Neutrophil (primary cell): ENCODE measurements around the gene FEN1.

Source experiments
- H3K27ac ChIP-seq: fragments of 200-600 bp; sonication (generic); 2 replicates; pipeline ENCODE4 v1.5.1; 2016; ENCODE audit warnings: mild to moderate bottlenecking, moderate library complexity
- H3K27me3 ChIP-seq: fragments of 200-600 bp; sonication (generic); 2 replicates; pipeline ENCODE4 v1.6.0; 2016; ENCODE audit warnings: mild to moderate bottlenecking
- H3K36me3 ChIP-seq: fragments of 200-600 bp; sonication (generic); 2 replicates; pipeline ENCODE4 v1.5.1; 2017
- H3K4me1 ChIP-seq, 2 experiments: fragments of 200-600 bp in 1 of 2; sonication (generic) in 1 of 2; 1 replicate in 1 of 2; 2 replicates in 1 of 2; pipeline versions ENCODE4 v1.5.1 to v1.6.1; 2013 to 2016; ENCODE audit warnings: low read depth in 1 of 2, low read length in 1 of 2, mild to moderate bottlenecking in 1 of 2, moderate library complexity in 1 of 2; ENCODE audit not compliant: control insufficient read depth in 1 of 2, insufficient read depth in 1 of 2
- H3K4me3 ChIP-seq, 2 experiments: fragments of 200-600 bp in 1 of 2; sonication (generic) in 1 of 2; 1 replicate in 1 of 2; 2 replicates in 1 of 2; pipeline ENCODE4 v1.5.1; 2013 to 2016; ENCODE audit warnings: low read depth in 1 of 2, low read length in 1 of 2, mild to moderate bottlenecking in 1 of 2, moderate library complexity in 1 of 2
- H3K9me3 ChIP-seq: fragments of 200-600 bp; sonication (generic); 2 replicates; pipeline ENCODE4 v1.5.1; 2016
- TF ChIP-seq, protein P1 (sequence below): fragments of 200-600 bp; sonication (generic); IDR thresholded peaks from 2 replicates; pipeline ENCODE4 v1.5.1; 2016; ENCODE audit warnings: antibody characterized with exemption

The FEN1 gene

DNA sequence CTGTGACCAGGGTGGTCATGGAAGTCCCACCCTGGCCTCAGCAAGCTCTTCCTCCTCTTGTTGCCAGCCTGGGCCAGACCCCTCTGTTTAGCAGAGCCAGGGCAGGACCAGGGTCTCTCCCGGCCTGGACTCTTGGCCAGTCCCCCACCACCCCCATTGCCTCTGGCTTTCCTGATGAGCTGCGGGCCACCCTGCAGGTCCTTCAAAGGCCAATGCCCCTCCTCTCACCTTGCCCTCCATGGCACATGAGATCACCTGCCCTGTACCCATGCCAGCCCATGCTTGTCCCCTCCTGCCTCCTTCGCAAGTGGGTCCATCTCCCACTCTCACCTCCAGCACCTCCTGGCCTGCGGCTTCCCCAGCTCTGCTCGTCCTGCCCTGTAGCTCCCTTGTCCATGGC, 45.8 kb downstream of the FEN1 start:
- Histone ChIP-seq H3K27me3 (no peaks in the 10 kb centered on the region), H3K4me3 (no peak overlapping the region), H3K27ac (no peak overlapping the region), H3K9me3 (no peaks in the 10 kb centered on the region), H3K4me1 (peaks cover 30 to 35% of the 10 kb centered on the region in 2 experiments), H3K36me3 (peaks cover 7% of the 10 kb centered on the region)
- TF ChIP-seq, protein P1, sequence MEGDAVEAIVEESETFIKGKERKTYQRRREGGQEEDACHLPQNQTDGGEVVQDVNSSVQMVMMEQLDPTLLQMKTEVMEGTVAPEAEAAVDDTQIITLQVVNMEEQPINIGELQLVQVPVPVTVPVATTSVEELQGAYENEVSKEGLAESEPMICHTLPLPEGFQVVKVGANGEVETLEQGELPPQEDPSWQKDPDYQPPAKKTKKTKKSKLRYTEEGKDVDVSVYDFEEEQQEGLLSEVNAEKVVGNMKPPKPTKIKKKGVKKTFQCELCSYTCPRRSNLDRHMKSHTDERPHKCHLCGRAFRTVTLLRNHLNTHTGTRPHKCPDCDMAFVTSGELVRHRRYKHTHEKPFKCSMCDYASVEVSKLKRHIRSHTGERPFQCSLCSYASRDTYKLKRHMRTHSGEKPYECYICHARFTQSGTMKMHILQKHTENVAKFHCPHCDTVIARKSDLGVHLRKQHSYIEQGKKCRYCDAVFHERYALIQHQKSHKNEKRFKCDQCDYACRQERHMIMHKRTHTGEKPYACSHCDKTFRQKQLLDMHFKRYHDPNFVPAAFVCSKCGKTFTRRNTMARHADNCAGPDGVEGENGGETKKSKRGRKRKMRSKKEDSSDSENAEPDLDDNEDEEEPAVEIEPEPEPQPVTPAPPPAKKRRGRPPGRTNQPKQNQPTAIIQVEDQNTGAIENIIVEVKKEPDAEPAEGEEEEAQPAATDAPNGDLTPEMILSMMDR = no peak

DNA sequence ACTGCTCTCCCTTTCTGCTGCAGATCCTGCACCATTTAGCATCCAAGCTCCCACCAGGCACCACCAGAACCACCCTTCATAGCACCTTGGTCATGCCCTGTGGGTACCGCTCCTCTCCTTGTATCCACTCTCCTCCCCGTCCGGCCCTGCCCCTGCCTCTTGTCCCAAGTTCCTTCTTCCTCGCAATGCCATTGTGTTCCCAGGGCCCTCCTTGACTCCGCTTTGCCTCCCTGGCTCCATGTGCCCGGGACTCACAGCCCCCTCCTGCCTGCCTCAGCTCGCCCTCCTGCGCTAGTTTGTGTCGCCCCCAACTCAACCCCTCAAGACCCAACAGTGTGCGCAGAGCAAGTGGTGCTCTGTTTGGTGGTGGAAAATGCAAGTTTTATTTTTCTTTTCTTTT, 46.2 kb downstream of the FEN1 start:
- TF ChIP-seq, protein P1 = no peak
- H3K27ac ChIP-seq = no peak overlapping the region
- no peaks in the 10 kb centered on the region for H3K9me3 ChIP-seq
- no peaks in the 10 kb centered on the region for H3K27me3 ChIP-seq
- H3K4me3 ChIP-seq = no peak overlapping the region
- H3K4me1 ChIP-seq = peaks cover 30 to 31% of the 10 kb centered on the region in 2 experiments
- H3K36me3 ChIP-seq = peaks cover 7% of the 10 kb centered on the region

DNA sequence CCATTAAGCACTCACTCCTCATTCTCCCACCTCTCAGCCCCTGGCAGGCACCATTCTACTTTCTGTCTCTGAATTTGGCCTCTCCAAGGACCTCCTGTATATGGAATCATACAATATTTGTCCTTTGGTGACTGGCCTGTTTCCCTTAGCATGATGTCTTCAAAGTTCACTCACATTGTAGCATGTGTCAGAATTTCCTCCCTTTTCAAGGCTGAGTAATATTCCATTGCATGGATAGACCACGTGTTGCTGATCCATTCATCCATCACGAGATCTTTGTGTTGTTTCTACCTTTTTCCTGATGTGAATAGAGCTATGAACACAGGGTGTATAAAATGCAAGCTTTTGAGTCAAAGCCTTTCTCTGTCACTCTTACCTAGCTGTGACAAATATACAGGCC, 47.0 kb downstream of the FEN1 start:
- Histone ChIP-seq H3K36me3 (peaks cover 7% of the 10 kb centered on the region), H3K27me3 (no peaks in the 10 kb centered on the region), H3K9me3 (no peaks in the 10 kb centered on the region), H3K27ac (no peak overlapping the region), H3K4me3 (no peak overlapping the region), H3K4me1 (peaks cover 22 to 23% of the 10 kb centered on the region in 2 experiments)
- TF ChIP-seq, protein P1 = no peak

DNA sequence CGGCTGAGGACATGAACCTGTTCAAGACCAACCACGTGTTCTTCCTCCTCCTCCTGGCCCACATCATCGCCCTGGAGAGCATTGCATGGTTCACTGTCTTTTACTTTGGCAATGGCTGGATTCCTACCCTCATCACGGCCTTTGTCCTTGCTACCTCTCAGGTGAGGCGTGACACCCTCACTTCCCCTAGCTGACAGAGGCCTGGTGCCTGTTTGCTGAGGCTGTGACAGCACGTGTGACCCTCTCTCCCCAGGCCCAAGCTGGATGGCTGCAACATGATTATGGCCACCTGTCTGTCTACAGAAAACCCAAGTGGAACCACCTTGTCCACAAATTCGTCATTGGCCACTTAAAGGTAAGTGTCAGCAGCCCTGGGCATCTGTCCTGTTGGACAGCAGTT, 47.7 kb downstream of the FEN1 start:
- Histone ChIP-seq H3K27me3 (no peaks in the 10 kb centered on the region), H3K36me3 (peaks cover 7% of the 10 kb centered on the region), H3K4me3 (no peak overlapping the region), H3K4me1 (peaks cover 15 to 16% of the 10 kb centered on the region in 2 experiments), H3K27ac (no peak overlapping the region), H3K9me3 (no peaks in the 10 kb centered on the region)
- TF ChIP-seq, protein P1 = no peak

DNA sequence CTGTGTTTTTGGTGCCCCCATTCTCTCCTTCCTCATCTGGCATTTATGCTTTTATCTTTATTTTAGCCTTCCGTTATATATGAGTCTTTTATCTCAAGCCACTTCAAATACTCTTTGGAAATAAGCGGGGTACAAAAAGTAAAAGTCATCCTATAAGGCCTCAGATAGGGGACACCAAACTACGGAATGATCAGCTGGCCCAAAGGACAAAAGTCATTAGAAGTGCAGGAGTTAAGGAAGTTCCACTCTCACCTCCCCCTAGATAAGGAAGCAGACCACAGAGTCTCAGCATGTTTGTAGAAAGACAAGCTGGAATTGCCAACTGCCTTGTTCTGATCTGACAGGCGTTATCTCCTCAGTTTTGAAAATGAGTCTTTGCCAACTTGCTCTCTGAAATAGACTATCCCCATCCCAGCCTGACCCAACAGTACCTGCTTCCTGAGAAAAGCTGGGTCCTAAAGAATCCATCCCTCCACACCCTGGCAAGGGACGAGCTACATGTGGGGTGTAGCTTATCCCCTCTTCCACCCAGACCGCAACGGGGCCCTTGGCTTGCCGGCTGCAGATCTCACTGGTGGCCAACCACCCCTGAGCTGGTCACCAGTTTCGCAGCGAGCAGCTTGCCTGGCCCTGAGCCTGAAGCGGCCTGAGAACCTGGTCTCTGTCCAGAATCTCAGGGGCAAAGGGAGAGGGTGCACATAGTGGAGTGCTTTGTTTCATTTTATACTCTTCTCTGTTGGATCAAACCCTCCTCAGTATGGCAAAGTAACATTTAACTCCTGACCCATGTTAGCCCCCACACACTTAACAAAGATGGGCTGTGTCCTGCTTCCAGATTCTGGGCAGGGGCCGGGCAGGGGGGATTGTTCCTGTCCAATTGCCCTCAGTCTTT, 49.2 kb downstream of the FEN1 start:
- TF ChIP-seq, protein P1 = no peak
- H3K9me3 ChIP-seq = no peaks in the 10 kb centered on the region
- no peak overlapping the region for H3K4me3 ChIP-seq
- H3K36me3 ChIP-seq = peaks cover 7% of the 10 kb centered on the region
- H3K4me1 ChIP-seq = peaks cover under 1 to 1% of the 10 kb centered on the region in 2 experiments
- no peak overlapping the region for H3K27ac ChIP-seq
- H3K27me3 ChIP-seq = no peaks in the 10 kb centered on the region
